NOMO-1 (cell line): ENCODE measurements around the gene MYO18A.

Experiments used
- DNase-seq, 2 experiments: peaks; one replicate each; lab custom pipeline; 2025; ENCODE audit not compliant: unreplicated experiment in 2 of 2; lab: John Stamatoyannopoulos, UW

MYO18A gene

DNA sequence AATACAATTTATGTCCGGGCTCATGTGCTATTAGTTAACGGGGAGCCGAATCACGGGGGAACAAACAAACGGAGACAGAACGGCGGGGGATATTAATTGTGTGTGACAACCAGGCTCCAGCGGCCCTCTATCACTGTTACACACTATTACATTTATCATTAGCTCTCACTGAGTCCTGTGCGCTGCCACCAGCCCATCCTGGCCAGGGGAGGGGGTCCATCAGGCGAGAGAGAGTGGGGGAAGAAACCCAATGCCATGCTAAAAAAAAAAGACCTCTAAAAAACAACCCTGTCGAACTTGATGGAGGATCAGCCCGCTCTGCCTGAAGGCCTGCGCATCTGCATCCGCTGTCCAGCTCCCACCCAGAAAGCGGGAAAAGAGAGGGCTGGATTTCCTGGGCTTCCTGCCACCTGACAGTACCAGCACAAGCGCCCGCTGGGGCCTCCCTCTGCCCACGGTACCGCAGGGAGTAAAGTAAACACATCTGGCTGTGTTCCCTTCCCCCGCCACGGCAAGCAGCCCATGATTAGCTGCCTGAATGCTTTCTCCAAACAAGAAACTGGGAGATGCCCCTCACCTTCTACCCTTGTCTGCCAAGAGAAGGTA is 95.6 kb downstream of the MYO18A start:
- DNase-seq, result no peak

DNA sequence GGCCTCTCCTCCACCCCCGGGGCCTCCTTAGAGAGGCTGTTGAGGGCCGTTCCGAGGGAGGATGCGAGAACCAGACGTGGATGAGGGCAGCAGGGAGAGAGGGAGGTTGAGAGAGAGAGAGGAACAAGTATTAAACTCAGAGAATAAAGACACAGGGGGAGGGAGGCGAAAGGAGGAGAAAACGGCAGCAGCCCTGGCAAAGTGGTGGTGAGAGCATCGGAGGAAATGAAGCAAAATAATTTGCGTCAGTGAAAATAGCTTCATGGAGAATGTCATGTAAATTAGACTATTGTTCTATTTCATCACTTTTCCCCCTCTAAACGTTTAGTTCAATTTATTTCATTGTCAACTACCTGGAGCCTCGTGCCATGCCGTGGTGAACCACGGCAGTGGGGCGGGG is 99.2 kb downstream of the MYO18A start:
- no peak for DNase-seq

DNA sequence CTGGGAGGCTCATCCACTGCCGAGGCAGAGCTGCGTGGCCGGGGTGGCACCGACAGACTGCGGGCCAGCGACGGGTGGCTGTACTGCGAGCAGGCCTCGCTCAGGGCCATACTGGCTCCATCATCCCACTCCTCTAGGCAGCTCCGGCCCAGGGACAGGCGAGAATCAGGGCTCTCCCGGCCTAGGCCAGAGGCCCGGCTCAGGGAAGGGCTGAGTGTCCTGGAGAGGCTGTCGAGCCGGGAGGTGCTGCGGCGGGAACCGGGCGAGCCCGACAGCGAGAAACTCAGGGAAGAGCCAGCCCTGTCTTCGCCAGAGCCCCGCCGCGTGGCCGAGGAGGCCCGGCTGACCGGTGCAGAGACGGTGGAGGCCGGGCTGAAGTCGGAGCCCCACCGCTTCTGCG is 99.9 kb downstream of the MYO18A start:
- DNase-seq, result no peak

DNA sequence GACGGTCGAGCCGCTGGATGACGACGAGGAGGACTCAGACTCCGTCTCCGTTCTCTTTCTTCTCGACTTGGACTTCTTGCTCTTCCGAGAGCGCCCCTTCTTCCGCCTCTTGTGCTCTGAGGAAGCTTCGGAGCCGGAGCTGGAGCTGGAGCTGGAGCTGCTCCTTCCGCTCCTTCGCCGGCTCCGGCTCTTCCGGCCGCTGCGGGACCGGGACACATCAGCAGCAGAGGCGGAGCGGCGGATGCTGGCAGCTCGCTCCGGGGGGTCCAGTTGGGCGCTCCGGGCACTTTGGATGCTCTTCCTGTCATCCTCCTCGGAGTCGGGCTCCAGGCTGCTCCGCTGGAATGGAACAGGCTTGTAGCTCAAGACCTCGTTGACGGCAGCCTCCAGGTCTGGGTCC is 100.3 kb downstream of the MYO18A start:
- no peak for DNase-seq

DNA sequence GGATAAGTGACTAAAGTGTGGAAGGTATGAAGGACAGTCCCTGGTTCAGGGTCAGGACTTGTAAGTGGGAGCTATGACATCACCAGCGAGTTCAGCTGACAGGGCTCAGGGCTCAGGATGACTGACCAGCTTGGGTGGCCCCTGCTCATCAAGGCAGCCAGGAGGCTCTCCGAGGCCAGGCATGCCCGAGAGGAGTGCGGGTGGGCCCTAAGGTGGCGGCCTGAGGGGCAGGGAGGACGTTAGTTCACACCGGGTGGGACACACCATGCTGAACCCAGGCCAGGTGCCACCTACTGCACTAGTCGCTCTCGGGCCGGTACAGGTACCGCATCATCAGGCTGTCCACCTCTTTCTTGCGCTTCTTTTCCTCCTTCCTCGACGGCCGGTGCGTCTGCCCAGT is 100.8 kb downstream of the MYO18A start:
- DNase-seq, result no peak

DNA sequence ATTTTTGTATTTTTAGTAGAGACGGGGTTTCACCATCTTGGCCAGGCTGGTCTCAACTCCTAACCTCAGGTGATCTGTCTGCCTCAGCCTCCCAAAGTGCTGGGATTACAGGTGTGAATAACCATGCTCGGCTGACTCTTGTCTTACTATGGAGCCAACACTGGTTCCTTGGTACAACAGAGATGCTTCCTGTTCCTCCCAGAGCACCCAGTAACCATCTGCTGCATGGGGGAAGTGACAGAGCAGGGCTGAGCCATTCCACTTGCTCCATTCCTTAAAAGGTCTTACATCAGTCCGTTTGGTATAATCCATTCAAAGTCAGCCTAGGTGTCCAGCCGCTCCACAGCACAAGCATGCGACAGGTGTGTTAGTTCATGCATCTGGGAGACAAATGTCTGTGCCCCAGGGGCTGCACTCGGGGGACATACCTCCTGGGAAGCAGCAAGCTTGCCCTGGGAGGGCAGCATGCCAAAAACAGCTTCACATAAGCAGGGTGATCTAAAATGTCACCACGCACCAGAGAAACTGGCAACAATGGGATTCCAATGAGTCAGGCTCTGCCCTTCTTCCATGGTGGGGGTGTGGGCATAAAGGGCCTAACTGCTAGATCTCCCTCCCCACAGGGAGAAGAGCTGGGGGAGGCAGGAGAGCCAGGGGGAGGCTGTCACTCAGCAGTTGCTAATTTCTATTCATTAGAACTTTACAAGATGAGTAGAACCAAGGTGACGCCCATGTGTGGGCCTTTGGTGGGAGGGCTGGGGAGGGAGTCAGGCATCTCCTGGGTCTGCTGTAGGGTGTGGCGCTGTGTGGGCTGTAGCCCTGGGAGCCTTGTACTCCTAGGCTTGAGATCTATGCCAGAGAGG is 101.8 kb downstream of the MYO18A start:
- no peak for DNase-seq

DNA sequence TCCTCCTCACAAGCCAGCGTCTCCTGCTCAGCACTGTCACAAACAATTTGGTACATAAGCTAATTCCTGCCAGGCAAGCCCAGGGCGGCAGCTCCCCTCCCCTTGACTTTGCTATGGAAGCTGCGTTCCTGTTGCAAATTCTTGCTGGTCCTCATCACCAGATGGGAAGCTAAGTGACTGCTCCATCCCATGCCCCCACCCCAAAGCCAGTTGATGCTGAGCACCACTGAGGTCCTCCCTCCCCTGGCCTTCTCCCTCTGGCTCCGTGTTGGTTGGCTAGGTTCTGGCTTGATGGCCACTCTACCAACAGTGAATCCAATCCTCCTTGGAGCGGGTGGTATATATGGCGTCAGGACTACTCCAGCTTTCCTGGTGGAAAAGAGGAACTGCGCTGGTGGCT is 102.9 kb downstream of the MYO18A start:
- no peak for DNase-seq

DNA sequence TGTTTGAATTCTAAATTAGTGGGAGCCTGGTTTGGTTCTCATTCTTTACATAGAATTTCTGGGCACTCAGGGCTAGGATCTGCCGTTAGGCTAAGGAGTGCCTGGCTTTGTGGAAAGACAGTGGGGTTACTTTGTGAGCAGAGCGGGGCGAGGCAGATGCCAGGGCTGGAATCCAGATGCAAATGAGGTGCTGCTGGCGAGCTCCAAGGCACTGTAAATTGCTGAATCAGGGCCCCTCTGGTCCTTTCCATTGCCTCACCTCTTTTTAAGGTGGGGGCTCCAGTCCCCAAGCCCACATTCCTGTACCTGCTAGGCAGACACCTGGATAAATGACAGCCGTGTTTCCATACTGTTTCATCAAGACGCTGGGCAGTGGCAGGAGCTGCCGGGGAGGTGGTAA is 103.5 kb downstream of the MYO18A start:
- no peak for DNase-seq

DNA sequence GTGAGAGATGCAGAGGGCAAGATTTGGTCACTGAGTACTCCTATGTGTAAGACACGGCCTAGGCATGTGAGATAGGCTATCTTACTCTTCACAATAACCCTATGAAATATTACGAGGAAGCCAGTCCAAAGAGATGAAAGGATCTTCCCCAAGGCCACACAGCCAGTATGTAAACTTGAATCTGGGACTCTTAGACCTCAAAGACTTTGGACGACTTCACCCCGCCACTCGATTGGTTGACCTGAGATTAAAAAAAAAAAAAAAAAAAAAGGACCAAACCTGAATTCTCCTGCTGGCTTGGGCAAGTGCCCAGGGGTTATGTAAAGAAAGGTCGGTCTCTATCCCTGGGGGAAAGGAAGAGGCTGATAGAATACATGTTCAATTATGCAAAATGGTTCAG is 104.1 kb downstream of the MYO18A start:
- DNase-seq, result no peak

DNA sequence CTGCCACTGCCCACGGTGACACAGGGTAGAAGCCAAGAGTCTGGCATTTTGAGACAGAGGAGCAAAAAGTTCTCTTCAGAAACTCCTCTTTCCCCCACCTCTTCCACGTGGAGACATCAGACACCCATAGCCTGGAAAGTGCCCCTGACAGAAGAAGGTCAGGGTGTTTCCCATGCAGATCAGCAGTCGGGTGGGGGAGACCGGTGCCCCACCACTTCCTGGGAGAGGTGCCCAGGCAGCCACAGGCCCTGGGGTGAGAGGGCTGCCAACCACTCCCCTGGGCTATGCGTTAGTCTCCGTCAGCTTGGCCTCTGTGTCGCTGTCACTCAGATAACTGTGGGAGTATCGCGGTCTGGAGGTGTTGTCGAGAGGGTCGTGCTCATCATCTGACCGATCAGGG is 105.7 kb downstream of the MYO18A start:
- DNase-seq, result no peak

DNA sequence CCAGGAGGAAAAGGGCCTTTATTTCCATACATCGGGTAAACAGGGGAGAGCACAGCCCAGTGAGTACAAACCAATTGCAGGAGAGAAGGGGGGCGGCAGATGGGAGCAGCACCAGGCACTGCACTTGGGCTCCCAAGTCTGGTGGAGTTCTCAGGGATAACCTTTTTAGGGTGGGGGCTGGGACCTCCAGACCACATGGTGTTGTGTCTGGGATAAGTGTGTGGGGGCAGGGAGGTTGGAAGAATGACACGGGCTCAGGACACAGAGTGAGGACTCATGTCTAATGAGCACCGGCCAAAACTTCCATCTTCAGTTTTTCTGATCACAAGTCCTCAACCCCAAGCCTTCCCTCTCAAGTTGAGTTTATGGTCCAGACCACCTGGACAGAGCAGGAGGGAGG is 106.7 kb downstream of the MYO18A start:
- no peak for DNase-seq

DNA sequence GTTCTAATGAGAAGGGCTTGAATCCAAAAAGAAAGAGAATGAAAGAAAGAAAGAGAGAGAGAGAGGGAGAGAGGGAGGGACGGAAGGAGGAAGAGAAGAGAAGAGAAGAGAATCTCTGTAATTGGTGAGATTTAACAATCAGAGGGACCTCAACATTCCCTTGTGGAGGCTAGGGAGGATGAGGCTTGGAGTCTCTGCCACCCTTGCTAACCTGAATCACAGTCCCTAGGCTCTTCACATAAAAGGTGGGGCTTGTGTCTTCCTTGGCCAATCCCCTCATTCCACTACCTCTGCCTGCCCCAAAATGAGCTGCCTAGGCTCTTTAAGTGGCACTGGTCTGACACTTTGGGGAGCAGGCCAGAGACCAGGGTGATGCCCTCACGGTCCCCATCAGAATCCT is 107.2 kb downstream of the MYO18A start:
- no peak for DNase-seq

DNA sequence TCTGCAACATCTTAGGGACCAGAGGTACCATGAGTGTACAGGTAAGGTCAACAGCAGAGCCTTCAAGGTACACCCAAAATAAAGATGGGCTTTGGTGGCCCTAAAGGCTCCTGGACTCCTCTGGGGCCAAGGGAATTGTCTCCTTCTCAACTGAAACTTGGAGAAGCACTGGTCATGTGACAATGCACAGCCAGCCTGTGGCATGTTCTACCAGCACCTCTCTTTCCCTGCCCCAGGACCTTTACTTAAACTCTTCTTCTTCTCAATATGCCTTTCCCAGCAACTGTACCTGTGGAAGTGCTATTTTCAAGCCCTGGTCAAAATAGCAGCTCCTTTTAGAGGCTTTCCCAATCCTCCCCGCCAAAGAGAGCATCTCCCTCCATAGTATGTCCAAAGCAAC is 108.9 kb downstream of the MYO18A start:
- no peak for DNase-seq

DNA sequence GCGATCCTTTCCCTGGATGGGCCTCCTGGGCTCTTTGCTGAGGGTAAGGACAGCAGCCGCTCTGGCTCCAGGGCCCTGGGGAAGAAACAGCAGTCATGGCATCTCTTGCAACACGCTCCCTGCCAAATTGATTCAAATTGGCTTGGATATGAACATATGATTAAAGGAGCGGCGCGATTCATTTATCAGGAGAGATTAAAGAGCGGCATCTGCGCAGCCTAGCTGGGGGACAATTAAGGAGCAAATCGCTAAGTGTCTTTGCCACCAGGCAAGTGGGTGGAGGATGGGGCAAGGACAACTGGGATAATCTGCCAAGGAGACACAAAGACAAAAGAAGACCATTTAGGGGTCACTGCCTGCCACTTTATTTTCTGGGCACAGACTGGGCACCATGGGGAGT is 109.4 kb downstream of the MYO18A start:
- no peak for DNase-seq

DNA sequence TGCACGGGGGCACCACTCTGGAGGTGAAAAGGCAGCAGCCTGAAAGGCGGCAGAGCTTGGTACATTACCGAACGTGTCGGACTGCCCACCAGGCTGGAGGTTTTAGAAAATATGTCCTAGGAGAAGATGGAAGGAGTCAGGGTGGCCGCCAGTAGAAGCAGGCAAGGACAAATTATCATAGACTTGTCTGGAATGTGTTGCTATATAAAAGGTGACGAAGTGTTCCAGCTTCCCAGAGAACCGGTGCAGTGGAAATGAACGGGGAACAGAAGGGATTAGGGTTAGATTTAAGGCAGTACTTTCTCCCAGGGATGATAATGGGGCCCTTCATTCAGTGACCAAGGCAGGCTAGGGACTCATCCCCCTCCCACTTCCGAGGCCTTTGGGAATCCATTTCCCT is 109.9 kb downstream of the MYO18A start:
- DNase-seq, result no peak

DNA sequence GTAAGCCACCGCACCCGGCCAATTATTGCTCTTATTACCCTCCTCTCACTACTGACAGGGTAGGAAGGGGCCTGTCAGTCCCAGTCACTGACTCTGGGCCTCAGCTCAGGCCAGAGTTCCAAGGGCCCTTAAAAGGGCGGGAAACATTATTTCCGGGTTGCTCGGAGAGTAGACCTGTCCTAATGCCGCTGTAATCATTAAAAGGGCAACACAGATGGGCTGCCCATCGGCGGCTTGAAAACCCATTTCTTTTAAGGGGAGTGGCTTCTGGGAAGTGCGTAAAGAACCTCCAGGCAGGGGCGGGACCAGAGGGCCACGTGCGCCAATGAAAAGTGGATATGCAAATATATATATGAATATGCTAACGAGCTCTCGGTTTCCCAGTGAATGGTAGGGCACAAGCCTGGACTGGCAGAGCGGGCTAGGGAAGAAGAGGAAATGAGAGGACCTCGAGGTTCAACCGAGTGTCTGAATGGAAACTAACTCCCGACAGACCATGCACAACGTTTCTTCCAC is 110.6 kb downstream of the MYO18A start:
- peak; percentile 47 to 57 for DNase-seq

DNA sequence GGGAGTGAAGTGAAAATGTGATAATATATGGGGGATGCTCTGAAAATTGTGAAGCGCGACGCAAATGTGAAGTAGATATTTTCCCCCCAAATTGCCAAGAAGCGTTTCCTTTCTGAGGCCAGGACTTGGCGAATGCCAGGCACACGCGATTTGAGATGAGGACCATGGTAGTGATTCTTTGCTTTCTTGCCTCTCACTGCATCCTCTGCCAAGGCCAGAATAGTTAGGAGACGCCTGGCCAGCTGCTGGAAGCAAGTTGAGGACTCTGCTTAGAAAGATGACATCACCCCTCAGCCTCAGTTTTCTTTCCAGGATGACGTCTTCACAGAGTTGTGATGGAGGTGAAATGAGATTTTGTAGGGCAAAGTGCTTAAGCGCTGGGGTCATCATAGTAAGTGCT is 111.4 kb downstream of the MYO18A start:
- no peak for DNase-seq

DNA sequence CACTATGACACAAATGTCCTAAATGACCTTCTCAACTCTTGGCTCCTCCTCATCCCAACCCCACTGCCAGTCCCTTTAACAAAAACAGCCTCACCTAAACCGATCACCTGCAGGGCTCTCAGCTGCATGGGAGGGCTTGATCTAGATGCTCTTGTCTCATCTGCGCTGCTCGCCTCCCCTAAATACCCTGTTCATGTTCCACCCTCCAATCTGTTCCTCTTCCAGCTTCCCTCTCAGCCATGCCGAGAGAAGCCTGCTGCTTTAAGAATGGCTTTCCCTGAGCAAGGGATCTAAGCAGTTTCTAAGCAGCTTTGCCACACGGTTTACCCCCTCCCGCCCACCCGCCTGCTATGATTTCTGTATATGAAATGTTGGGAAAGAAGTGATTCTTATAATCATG is 113.6 kb downstream of the MYO18A start:
- DNase-seq, result no peak

DNA sequence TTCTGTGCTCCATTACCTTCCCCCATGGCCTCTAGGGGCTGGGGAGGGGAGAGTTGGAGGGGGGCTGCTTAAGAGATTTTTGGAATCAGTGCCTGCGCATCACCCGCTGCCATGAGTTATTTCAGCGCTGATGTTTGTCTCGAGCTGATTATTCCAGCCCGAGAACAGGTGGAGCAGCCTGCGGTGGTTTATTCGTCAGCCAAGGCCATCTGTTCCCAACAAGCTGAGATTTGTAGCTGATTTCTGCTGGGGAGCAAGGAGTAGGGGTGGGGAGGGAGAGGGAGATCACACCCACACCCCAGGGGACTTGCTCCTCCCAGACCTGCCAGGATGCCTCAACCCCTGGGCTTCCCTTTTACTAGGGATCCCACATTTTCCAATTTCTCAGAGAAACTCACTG is 114.2 kb downstream of the MYO18A start:
- DNase-seq, result no peak

DNA sequence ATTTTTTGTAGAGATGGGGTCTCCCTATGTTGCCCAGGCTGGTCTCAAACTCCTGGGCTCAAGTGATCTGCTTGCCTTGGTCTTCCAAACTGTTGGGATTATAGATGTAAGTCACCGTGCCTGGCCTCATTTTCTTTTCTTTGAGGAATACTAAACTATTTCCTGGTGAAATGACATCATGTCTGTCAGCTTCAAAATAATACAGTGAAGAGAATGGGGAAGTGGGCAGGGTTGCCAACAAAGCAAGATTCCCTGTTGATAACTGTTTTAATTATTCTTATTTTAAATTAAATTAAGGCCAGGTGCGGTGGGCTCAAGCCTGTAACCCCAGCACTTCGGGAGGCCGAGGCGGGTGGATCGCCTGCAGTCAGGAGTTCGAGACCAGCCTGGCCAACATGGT is 116.2 kb downstream of the MYO18A start:
- DNase-seq, result no peak

DNA sequence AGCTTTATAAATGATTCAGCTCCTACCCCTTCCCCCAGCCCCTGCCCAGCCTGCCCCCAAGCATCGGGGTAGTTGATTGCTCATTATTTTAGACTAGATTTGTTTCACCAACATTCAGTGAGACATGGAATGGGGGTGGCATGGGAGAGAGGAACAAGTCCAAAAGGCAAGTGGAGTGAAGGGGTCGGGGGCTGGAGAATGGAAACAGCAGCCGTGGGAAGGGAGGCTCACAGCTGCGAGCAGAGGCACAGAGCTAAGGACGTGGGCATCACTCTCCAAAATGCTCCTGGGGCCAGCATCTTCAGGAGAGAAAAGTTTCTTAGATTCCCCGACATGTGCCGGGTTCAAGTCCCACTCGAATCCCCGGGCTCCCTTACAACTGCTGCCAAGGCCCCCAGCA is 118.0 kb downstream of the MYO18A start:
- no peak for DNase-seq

DNA sequence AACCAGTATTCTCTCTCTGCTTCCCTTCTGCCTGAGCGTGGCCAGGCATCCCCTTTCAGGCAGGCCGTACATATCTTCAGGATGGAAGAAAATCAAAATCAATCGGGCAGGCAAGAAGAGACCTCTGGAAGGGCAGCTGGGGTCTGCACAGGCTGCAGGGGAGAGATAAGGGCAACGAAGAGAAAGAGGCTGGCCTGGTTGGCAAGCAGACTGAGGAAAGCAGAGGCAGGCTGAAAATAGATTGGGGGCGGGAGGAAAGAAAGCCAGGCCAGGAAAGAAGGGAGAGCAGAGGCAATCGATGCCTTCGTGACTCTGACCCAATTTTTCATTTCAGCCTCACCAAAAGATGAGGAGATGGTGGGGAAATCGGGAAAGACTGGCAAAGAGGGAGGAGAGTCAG is 119.2 kb downstream of the MYO18A start:
- DNase-seq, result no peak
